Measurements from ENCODE around the gene MRPL24. TPM values are rescaled to one million over a fixed set of nuclear protein-coding genes. Genes with fewer than 3 reads are reported as not detected.

MRPL24 gene
- total and polyA plus RNA-seq, 9 of the 15 experiments (the other 6 are each of a cell fraction or from before 2014, with no cell fraction given): 74.3 to 267 (median 113) TPM

- TF ChIP-seq ZNF253 (CRISPR knock-in tag; conservative IDR thresholded peaks at IDR 0.05) (no peak), SIN3A (IDR thresholded peaks at IDR 0.05; ENCODE audit: borderline replicate concordance in 2 of 2, control insufficient read depth in 1 of 2, low read depth in 2 of 2, low read length in 2 of 2) (peak in 1 of 2 experiments; percentile 2; a peak in 2 of 4 replicates), ZNF232 (CRISPR knock-in tag; IDR thresholded peaks at IDR 0.05) (no peak), ZFPM2 (CRISPR knock-in tag; IDR thresholded peaks at IDR 0.05) (0 out of 2 replicates have a peak, but pooled peaks have one; percentile 31), POLR2AphosphoS5 (IDR thresholded peaks at IDR 0.05; ENCODE audit: control insufficient read depth, insufficient read depth, low read depth, low read length) (no peak), YY1 (IDR thresholded peaks at IDR 0.05; ENCODE audit: borderline replicate concordance in 1 of 3, control insufficient read depth in 1 of 3, extremely low read depth in 1 of 3, insufficient read depth in 3 of 3, insufficient read length in 1 of 3, insufficient replicate concordance in 2 of 3, low read depth in 1 of 3, low read length in 2 of 3) (peak in 1 of 3 experiments; percentile 31), GATAD2B (IDR thresholded peaks at IDR 0.05; ENCODE audit: borderline replicate concordance) (0 out of 2 replicates have a peak, but pooled peaks have one; percentile 64), KLF6 (CRISPR knock-in tag; IDR thresholded peaks at IDR 0.05; ENCODE audit: borderline replicate concordance) (no peak), ZNF707 (CRISPR knock-in tag; conservative IDR thresholded peaks at IDR 0.05) (no peak), TAL1 (IDR thresholded peaks at IDR 0.05) (no peak), ZBED1 (IDR thresholded peaks at IDR 0.05) (no peak), GATA2 (CRISPR knock-in tag; IDR thresholded peaks at IDR 0.05) (no peak), ETS1 (conservative IDR thresholded peaks at IDR 0.05; ENCODE audit: control insufficient read depth, low read depth, low read length) (0 out of 2 replicates have a peak, but pooled peaks have one; percentile 14), NUFIP1 (IDR thresholded peaks at IDR 0.05; ENCODE audit: partially characterized antibody) (no peak), E4F1 (CRISPR knock-in tag; IDR thresholded peaks at IDR 0.05; ENCODE audit: borderline replicate concordance) (no peak), CXXC5 (CRISPR knock-in tag; IDR thresholded peaks at IDR 0.05) (no peak; the same call in 1 of the 2 replicates), SNIP1 (IDR thresholded peaks at IDR 0.05; ENCODE audit: low read depth) (no peak), JUN (IDR thresholded peaks at IDR 0.05; ENCODE audit: borderline replicate concordance, low read depth, low read length) (no peak), JUN (CRISPR knock-in tag; IDR thresholded peaks at IDR 0.05; ENCODE audit: borderline replicate concordance) (no peak), SMAD2 (IDR thresholded peaks at IDR 0.05; ENCODE audit: low read depth, low read length) (no peak)
- TF ChIP-seq, protein P1, sequence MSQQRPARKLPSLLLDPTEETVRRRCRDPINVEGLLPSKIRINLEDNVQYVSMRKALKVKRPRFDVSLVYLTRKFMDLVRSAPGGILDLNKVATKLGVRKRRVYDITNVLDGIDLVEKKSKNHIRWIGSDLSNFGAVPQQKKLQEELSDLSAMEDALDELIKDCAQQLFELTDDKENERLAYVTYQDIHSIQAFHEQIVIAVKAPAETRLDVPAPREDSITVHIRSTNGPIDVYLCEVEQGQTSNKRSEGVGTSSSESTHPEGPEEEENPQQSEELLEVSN (IDR thresholded peaks at IDR 0.05; ENCODE audit: borderline replicate concordance in 1 of 2, extremely low read depth in 1 of 2, insufficient read depth in 1 of 2, insufficient read length in 1 of 2, low read depth in 1 of 2, low read length in 1 of 2, poor library complexity in 1 of 2, severe bottlenecking in 1 of 2): peak in 1 of 2 experiments; percentile 65
These were observed 10.0 kb upstream of the MRPL24 start (continued) for GRCh38 chr1:156750711-156751450.
